HG03342 (cell line): ENCODE measurements around the gene ZSCAN32.

Experiments
- ATAC-seq: cut with Tn5 transposase; IDR thresholded peaks from one replicate; pipeline ENCODE4 v1.9.1; 2021; ENCODE audit warnings: mild to moderate bottlenecking, moderate library complexity; ENCODE audit not compliant: unreplicated experiment

ZSCAN32 gene

GRCh38 chr16:3358871-3359270 lies 41.9 kb downstream of the ZSCAN32 start:
- ATAC-seq, result no peak

- no peak for ATAC-seq
These were observed 44.7 kb downstream of the ZSCAN32 start for GRCh38 chr16:3356118-3356517.

DNA sequence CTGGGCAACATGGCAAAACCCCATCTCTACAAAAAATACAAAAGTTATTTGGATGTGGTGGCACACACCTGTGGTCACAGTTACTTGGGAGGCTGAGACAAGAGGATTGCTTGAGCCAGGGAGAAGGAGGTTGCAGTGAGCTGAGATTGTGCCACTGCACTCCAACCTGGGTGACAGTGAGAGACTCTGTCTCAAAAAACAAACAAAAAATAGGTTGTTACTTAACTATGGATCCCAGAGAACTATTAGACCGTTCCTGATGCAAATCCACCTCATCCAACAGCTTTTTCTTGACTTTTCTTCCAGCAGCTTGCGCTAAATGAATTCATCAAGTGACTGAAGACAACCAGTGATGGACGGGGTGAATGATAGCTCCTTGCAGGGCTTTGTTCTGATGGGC lies 45.2 kb downstream of the ZSCAN32 start, which contains the start of gene OR2C1:
OR2C1 (plus strand) TSS at position 301 of the 400 bp plus-strand sequence; CDS start at position 353, 52 bp downstream.
- no peak for ATAC-seq

DNA sequence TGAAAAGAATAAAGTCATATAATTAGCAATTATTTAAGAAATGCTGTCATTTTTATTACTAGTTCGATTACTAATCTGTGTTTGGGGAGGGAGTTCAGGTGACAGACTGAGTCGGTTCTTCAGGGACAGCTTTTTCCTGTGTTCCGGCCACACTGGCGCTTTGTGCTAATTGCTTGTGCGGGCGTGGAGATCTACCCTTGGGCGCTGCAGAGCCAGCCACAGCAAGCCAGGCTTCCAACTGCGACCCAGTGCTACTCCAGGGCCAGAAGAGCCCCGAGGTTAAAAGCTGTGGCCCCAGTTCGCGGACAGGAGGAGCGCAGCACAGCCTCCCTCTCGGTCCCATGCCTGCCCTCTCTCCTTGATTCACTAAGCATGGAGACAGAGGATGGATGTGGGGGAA lies 51.6 kb downstream of the ZSCAN32 start:
- ATAC-seq, result no peak

DNA sequence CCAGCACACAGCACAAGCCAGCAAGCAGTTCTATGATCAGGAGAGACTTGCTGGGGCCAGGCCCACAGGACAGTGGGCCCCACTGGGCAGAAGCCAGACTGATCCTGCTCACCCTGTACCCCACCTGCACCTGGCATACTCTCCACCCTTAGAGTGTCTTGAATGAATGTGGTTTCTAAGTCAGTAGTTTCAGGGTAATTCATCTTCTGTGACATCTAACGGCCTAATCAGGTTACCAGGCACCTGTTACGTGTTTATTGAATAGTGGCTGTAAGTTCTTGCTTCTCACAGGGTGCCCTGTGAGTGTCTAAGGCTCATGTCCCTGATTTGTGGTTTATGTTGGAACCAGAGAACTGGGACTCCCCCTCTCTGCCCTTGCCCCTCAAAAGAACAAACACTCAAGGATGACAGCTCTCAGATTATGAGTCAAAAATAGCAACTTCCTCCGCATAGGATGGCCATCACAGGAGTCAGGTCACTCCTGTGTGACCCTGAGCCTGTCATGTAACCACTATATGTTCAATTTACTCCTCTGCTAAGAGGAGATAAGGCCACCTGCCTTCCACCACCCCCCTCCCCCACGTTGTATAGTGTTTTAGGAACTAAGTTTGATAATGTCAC lies 52.1 kb downstream of the ZSCAN32 start:
- ATAC-seq, result no peak

DNA sequence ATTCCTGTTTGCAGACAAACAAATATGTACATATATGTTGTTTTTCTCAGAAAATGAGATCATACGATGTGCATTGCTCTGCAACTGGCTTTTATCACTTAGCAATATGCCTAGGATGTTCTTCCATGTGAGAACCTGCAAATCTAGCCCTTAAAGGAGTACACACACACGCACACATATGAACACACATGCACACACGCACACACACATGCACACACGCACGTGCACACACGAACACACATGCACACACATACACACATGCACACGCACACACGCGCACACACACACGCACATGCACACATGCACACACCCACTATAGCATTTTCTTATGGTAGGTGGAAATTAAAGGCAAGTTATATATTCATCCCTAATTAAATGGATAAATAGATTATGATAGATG lies 53.2 kb downstream of the ZSCAN32 start:
- no peak for ATAC-seq

GRCh38 chr16:3346041-3346440 lies 54.8 kb downstream of the ZSCAN32 start:
- ATAC-seq, result no peak
